OCI-LY3 (cell line): Measurements from ENCODE around the gene TSPYL2.

ENCODE experiments used
- EZH2phosphoT487 ChIP-seq: fragments of 200-600 bp; shearing (Covaris generic); IDR thresholded peaks from 2 replicates; pipeline ENCODE4 v1.6.1; 2018; ENCODE audit warnings: antibody characterized with exemption, mixed run types, low read depth
- TF ChIP-seq, protein P1 (sequence below): fragments of 200-600, 300-600 bp; sonication (generic); IDR thresholded peaks from 2 replicates; pipeline ENCODE4 v1.5.1; 2014; ENCODE audit warnings: antibody characterized with exemption, low read length, low read depth

DNA sequence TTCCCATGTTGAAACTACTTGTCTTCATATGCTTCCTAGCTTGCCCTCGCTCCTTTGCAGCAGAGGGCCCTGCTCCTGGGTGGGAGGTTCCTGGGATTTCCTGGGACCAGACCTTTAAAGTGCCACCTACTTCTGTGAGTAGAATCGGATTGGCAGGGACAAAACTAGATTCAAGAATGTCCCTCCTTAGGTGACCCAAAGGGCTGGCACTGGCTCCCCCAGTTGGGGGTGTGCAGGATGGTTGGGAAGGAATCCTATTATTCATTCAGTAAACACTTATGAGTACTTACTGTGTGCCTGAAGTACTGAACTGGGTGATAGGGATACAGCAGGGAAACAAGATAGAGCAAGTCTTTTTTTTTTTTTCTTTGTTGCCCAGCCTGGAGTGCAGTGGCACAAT lies 9.2 kb downstream of the TSPYL2 start:
- TF ChIP-seq, protein P1, sequence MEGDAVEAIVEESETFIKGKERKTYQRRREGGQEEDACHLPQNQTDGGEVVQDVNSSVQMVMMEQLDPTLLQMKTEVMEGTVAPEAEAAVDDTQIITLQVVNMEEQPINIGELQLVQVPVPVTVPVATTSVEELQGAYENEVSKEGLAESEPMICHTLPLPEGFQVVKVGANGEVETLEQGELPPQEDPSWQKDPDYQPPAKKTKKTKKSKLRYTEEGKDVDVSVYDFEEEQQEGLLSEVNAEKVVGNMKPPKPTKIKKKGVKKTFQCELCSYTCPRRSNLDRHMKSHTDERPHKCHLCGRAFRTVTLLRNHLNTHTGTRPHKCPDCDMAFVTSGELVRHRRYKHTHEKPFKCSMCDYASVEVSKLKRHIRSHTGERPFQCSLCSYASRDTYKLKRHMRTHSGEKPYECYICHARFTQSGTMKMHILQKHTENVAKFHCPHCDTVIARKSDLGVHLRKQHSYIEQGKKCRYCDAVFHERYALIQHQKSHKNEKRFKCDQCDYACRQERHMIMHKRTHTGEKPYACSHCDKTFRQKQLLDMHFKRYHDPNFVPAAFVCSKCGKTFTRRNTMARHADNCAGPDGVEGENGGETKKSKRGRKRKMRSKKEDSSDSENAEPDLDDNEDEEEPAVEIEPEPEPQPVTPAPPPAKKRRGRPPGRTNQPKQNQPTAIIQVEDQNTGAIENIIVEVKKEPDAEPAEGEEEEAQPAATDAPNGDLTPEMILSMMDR = no peak
- TF ChIP-seq EZH2phosphoT487 = no peak
